Measurements from ENCODE around the gene COG7.

Gene COG7

GRCh38 chr16:23410176-23410575 is 42.8 kb downstream of the COG7 start:
- no peaks in the 10 kb centered on the region for H3K9me2 ChIP-seq (replicated peaks; ENCODE audit: low read depth, low read length)
- TF ChIP-seq EZH2phosphoT487 (IDR thresholded peaks at IDR 0.05; ENCODE audit: borderline replicate concordance) = no peak
- H3K4me2 ChIP-seq (ENCODE audit: low read depth, low read length, poor library complexity, severe bottlenecking) = no peak overlapping the region
- H3F3A ChIP-seq (ENCODE audit: low read depth) = no peaks in the 10 kb centered on the region
- H3K9ac ChIP-seq (ENCODE audit: low read depth, low read length, poor library complexity, severe bottlenecking) = no peak overlapping the region
- H3K79me2 ChIP-seq (ENCODE audit: insufficient read depth, low read length) = no peaks in the 10 kb centered on the region
- H3K36me3 ChIP-seq (ENCODE audit: insufficient read depth, low read length) = peaks cover 32% of the 10 kb centered on the region; the same call in 1 of the 2 replicates
- H3K4me3 ChIP-seq (ENCODE audit: low read length, poor library complexity, severe bottlenecking) = no peak overlapping the region
- no peak overlapping the region for H2AFZ ChIP-seq (ENCODE audit: low read length)
- H3K4me1 ChIP-seq (ENCODE audit: insufficient read depth, low read length, poor library complexity, severe bottlenecking) = no peaks in the 10 kb centered on the region
- H4K20me1 ChIP-seq (ENCODE audit: insufficient read depth, low read length, poor library complexity, severe bottlenecking) = no peaks in the 10 kb centered on the region
- no peaks in the 10 kb centered on the region for H3K9me3 ChIP-seq (ENCODE audit: insufficient read depth, low read depth, low read length)
- no peaks in the 10 kb centered on the region for H3K27me3 ChIP-seq (ENCODE audit: insufficient read depth, low read length, poor library complexity, severe bottlenecking)

DNA sequence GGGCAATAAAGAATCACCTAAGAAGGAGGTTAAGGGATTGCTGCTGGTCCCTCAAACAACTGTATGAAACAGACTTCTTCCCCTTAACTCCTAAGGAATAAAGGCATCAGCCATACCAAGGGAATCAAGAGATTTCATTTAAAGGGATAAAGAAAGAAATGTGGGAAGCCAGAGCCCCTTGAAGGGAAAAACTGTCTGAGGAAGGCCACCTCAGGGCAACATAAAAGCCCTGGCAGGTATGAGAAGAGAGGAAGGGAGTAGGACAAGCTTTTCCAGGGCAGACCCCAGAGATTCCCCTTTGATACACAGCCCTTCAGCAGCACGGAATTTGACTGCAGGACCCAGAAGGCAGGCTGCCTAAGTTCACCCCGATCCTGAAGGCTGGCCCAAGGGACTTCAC is 43.5 kb downstream of the COG7 start:
- no peaks in the 10 kb centered on the region for H3K9me3 ChIP-seq (ENCODE audit: insufficient read depth, low read depth, low read length)
- no peak overlapping the region for H3K4me2 ChIP-seq (ENCODE audit: low read depth, low read length, poor library complexity, severe bottlenecking)
- no peak overlapping the region for H2AFZ ChIP-seq (ENCODE audit: low read length)
- H3K4me3 ChIP-seq (ENCODE audit: low read length, poor library complexity, severe bottlenecking) = no peak overlapping the region
- H3K9ac ChIP-seq (ENCODE audit: low read depth, low read length, poor library complexity, severe bottlenecking) = no peak overlapping the region
- no peaks in the 10 kb centered on the region for H3K79me2 ChIP-seq (ENCODE audit: insufficient read depth, low read length)
- no peaks in the 10 kb centered on the region for H3K27me3 ChIP-seq (ENCODE audit: insufficient read depth, low read length, poor library complexity, severe bottlenecking)
- no peaks in the 10 kb centered on the region for H3F3A ChIP-seq (ENCODE audit: low read depth)
- H3K4me1 ChIP-seq (ENCODE audit: insufficient read depth, low read length, poor library complexity, severe bottlenecking) = no peaks in the 10 kb centered on the region
- TF ChIP-seq CTCF (conservative IDR thresholded peaks at IDR 0.05; ENCODE audit: low read length) = no peak
- TF ChIP-seq EZH2phosphoT487 (IDR thresholded peaks at IDR 0.05; ENCODE audit: borderline replicate concordance) = no peak
- no peaks in the 10 kb centered on the region for H4K20me1 ChIP-seq (ENCODE audit: insufficient read depth, low read length, poor library complexity, severe bottlenecking)
- H3K9me2 ChIP-seq (replicated peaks; ENCODE audit: low read depth, low read length) = no peaks in the 10 kb centered on the region
- peaks cover 36% of the 10 kb centered on the region; the same call in 1 of the 2 replicates for H3K36me3 ChIP-seq (ENCODE audit: insufficient read depth, low read length)

GRCh38 chr16:23408823-23409298 is 44.1 kb downstream of the COG7 start:
- Histone ChIP-seq H3K27me3 (ENCODE audit: insufficient read depth, low read length, poor library complexity, severe bottlenecking) (no peaks in the 10 kb centered on the region), H3K4me3 (ENCODE audit: low read length, poor library complexity, severe bottlenecking) (no peak overlapping the region), H3K36me3 (ENCODE audit: insufficient read depth, low read length) (peaks cover 35% of the 10 kb centered on the region; the same call in 1 of the 2 replicates), H3K4me2 (ENCODE audit: low read depth, low read length, poor library complexity, severe bottlenecking) (no peak overlapping the region), H3F3A (ENCODE audit: low read depth) (no peaks in the 10 kb centered on the region), H2AFZ (ENCODE audit: low read length) (no peak overlapping the region), H3K9me2 (replicated peaks; ENCODE audit: low read depth, low read length) (no peaks in the 10 kb centered on the region), H3K9ac (ENCODE audit: low read depth, low read length, poor library complexity, severe bottlenecking) (no peak overlapping the region), H3K79me2 (ENCODE audit: insufficient read depth, low read length) (no peaks in the 10 kb centered on the region), H3K4me1 (ENCODE audit: insufficient read depth, low read length, poor library complexity, severe bottlenecking) (no peaks in the 10 kb centered on the region), H3K9me3 (ENCODE audit: insufficient read depth, low read depth, low read length) (no peaks in the 10 kb centered on the region), H4K20me1 (ENCODE audit: insufficient read depth, low read length, poor library complexity, severe bottlenecking) (no peaks in the 10 kb centered on the region)
- TF ChIP-seq CTCF (conservative IDR thresholded peaks at IDR 0.05; ENCODE audit: low read length) = no peak
- no peak for TF ChIP-seq EZH2phosphoT487 (IDR thresholded peaks at IDR 0.05; ENCODE audit: borderline replicate concordance)

DNA sequence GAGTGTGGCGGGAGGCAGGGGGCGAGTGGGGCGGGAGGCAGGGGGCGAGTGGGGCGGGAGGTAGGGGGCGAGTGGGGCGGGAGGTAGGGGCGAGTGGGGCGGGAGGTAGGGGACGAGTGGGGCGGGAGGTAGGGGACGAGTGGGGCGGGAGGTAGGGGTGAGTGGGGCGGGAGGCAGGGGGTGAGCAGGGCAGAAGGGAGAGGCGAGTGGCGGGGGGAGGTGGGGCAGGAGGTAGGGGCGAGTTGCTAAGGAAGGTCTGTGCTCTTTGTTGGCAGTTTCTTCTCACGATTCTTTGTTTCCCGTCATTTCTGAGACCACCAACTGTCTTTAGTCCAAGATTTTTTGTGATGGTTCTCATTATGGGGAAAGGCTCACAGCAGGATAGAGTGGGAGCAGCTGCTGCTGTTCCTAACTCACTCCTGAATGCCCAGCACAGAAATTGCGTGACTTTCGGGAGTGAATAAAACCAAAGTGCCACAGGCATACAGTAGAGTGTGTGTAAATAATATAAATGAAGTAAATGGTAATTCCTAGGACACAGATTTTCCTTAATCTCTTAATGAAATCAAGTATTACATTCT is 44.7 kb downstream of the COG7 start:
- Histone ChIP-seq H3K4me1 (ENCODE audit: insufficient read depth, low read length, poor library complexity, severe bottlenecking) (no peaks in the 10 kb centered on the region), H3F3A (ENCODE audit: low read depth) (no peaks in the 10 kb centered on the region), H3K4me2 (ENCODE audit: low read depth, low read length, poor library complexity, severe bottlenecking) (no peak overlapping the region), H3K27me3 (ENCODE audit: insufficient read depth, low read length, poor library complexity, severe bottlenecking) (no peaks in the 10 kb centered on the region), H3K36me3 (ENCODE audit: insufficient read depth, low read length) (peaks cover 35% of the 10 kb centered on the region; the same call in 1 of the 2 replicates), H3K9me3 (ENCODE audit: insufficient read depth, low read depth, low read length) (no peaks in the 10 kb centered on the region), H3K9me2 (replicated peaks; ENCODE audit: low read depth, low read length) (no peaks in the 10 kb centered on the region), H3K9ac (ENCODE audit: low read depth, low read length, poor library complexity, severe bottlenecking) (no peak overlapping the region), H3K4me3 (ENCODE audit: low read length, poor library complexity, severe bottlenecking) (no peak overlapping the region), H2AFZ (ENCODE audit: low read length) (no peak overlapping the region), H3K79me2 (ENCODE audit: insufficient read depth, low read length) (no peaks in the 10 kb centered on the region), H4K20me1 (ENCODE audit: insufficient read depth, low read length, poor library complexity, severe bottlenecking) (no peaks in the 10 kb centered on the region)
- TF ChIP-seq EZH2phosphoT487 (IDR thresholded peaks at IDR 0.05; ENCODE audit: borderline replicate concordance) = no peak
- no peak for TF ChIP-seq CTCF (conservative IDR thresholded peaks at IDR 0.05; ENCODE audit: low read length)

All from Loucy (cell line).